Skeletal muscle satellite cell (primary cell): ENCODE data around the gene RUNDC1.

Source experiments
- H3K27me3 ChIP-seq: 2 replicates; pipeline ENCODE4 v1.7.0; 2013; ENCODE audit warnings: low read length; ENCODE audit not compliant: control insufficient read depth, insufficient read depth
- H3K36me3 ChIP-seq: 2 replicates; pipeline ENCODE4 v1.7.0; 2013; ENCODE audit warnings: mild to moderate bottlenecking, control low read depth, low read length; ENCODE audit not compliant: insufficient read depth
- H3K4me1 ChIP-seq: 2 replicates; pipeline ENCODE4 v1.7.0; 2013; ENCODE audit warnings: low read length; ENCODE audit not compliant: control insufficient read depth, insufficient read depth
- H3K4me2 ChIP-seq: 2 replicates; pipeline ENCODE4 v1.7.0; 2013; ENCODE audit warnings: mild to moderate bottlenecking, low read length
- H3K4me3 ChIP-seq: 2 replicates; pipeline ENCODE4 v1.7.0; 2013; ENCODE audit warnings: low read length
- H3K9ac ChIP-seq: 2 replicates; pipeline ENCODE4 v1.7.0; 2013; ENCODE audit warnings: mild to moderate bottlenecking, low read depth, low read length, moderate library complexity
- H3K9me3 ChIP-seq: replicated peaks from 2 replicates; pipeline ENCODE4 v1.7.0; 2013; ENCODE audit warnings: mild to moderate bottlenecking, control low read depth, low read length

RUNDC1 gene

GRCh38 chr17:43014020-43014648 is 33.8 kb downstream of the RUNDC1 start:
- Histone ChIP-seq H3K27me3 (no peaks in the 10 kb centered on the region), H3K9me3 (no peaks in the 10 kb centered on the region), H3K4me1 (peaks cover 10% of the 10 kb centered on the region), H3K4me2 (no peak overlapping the region), H3K9ac (no peak overlapping the region), H3K36me3 (peaks cover 50% of the 10 kb centered on the region), H3K4me3 (no peak overlapping the region)

- Histone ChIP-seq H3K9ac (no peak overlapping the region), H3K4me1 (peaks cover 17% of the 10 kb centered on the region), H3K9me3 (no peaks in the 10 kb centered on the region), H3K36me3 (peaks cover 50% of the 10 kb centered on the region), H3K27me3 (no peaks in the 10 kb centered on the region), H3K4me2 (no peak overlapping the region), H3K4me3 (no peak overlapping the region)
Observed at GRCh38 chr17:43014649-43015542, 34.5 kb downstream of the RUNDC1 start.

- Histone ChIP-seq H3K9me3 (no peaks in the 10 kb centered on the region), H3K4me3 (no peak overlapping the region), H3K9ac (no peak overlapping the region), H3K4me1 (peaks cover 24% of the 10 kb centered on the region), H3K4me2 (no peak overlapping the region), H3K36me3 (peaks cover 50% of the 10 kb centered on the region), H3K27me3 (no peaks in the 10 kb centered on the region)
Observed at GRCh38 chr17:43015579-43015978, 35.2 kb downstream of the RUNDC1 start.

- no peak overlapping the region for H3K4me3 ChIP-seq
- peaks cover 50% of the 10 kb centered on the region for H3K36me3 ChIP-seq
- H3K4me1 ChIP-seq: peaks cover 28% of the 10 kb centered on the region
- no peaks in the 10 kb centered on the region for H3K27me3 ChIP-seq
- H3K4me2 ChIP-seq: no peak overlapping the region
- H3K9me3 ChIP-seq: no peaks in the 10 kb centered on the region
- no peak overlapping the region for H3K9ac ChIP-seq
Observed at GRCh38 chr17:43016216-43016615, 35.9 kb downstream of the RUNDC1 start.

GRCh38 chr17:43018008-43018853 is 37.9 kb downstream of the RUNDC1 start:
- peaks cover 29% of the 10 kb centered on the region for H3K4me1 ChIP-seq
- peaks cover 46% of the 10 kb centered on the region for H3K36me3 ChIP-seq
- no peaks in the 10 kb centered on the region for H3K27me3 ChIP-seq
- H3K9ac ChIP-seq: no peak overlapping the region
- no peak overlapping the region for H3K4me3 ChIP-seq
- peak overlapping the region; percentile 65 for H3K4me2 ChIP-seq
- H3K9me3 ChIP-seq: no peaks in the 10 kb centered on the region

GRCh38 chr17:43018932-43019331 is 38.6 kb downstream of the RUNDC1 start:
- Histone ChIP-seq H3K4me3 (no peak overlapping the region), H3K36me3 (peaks cover 42% of the 10 kb centered on the region), H3K27me3 (no peaks in the 10 kb centered on the region), H3K9me3 (no peaks in the 10 kb centered on the region), H3K4me2 (peak overlapping the region; percentile 65), H3K9ac (no peak overlapping the region), H3K4me1 (peaks cover 29% of the 10 kb centered on the region)

- Histone ChIP-seq H3K9ac (no peak overlapping the region), H3K9me3 (no peaks in the 10 kb centered on the region), H3K36me3 (peaks cover 38% of the 10 kb centered on the region), H3K4me2 (peak overlapping the region; percentile 65), H3K4me3 (peak overlapping the region; percentile 41), H3K4me1 (peaks cover 29% of the 10 kb centered on the region), H3K27me3 (no peaks in the 10 kb centered on the region)
Observed at GRCh38 chr17:43019418-43019817, 39.1 kb downstream of the RUNDC1 start.

GRCh38 chr17:43020030-43020621 is 39.8 kb downstream of the RUNDC1 start:
- Histone ChIP-seq H3K4me2 (peak overlapping the region; percentile 65), H3K4me1 (peaks cover 33% of the 10 kb centered on the region), H3K9me3 (no peaks in the 10 kb centered on the region), H3K9ac (no peak overlapping the region), H3K27me3 (no peaks in the 10 kb centered on the region), H3K36me3 (peaks cover 31% of the 10 kb centered on the region), H3K4me3 (peak overlapping the region; percentile 41)

GRCh38 chr17:43020789-43021740 is 40.7 kb downstream of the RUNDC1 start:
- Histone ChIP-seq H3K36me3 (peaks cover 22% of the 10 kb centered on the region), H3K9ac (peak overlapping the region; percentile 82), H3K27me3 (no peaks in the 10 kb centered on the region), H3K9me3 (no peaks in the 10 kb centered on the region), H3K4me2 (peak overlapping the region; percentile 88), H3K4me3 (peak overlapping the region; percentile 96), H3K4me1 (peaks cover 30% of the 10 kb centered on the region)

GRCh38 chr17:43021741-43022512 is 41.6 kb downstream of the RUNDC1 start, which contains the start of gene VAT1:
Gene VAT1 (minus strand): TSS chr17:43022385. CDS start chr17:43022322, 63 bp downstream.
- peak within 1 kb of the TSS; percentile 88 for H3K4me2 ChIP-seq
- peaks cover 17% of the 10 kb centered on the region for H3K36me3 ChIP-seq
- H3K4me1 ChIP-seq: peaks cover 30% of the 10 kb centered on the region
- H3K9ac ChIP-seq: peak within 1 kb of the TSS; percentile 82
- no peaks in the 10 kb centered on the region for H3K27me3 ChIP-seq
- peak within 1 kb of the TSS; percentile 96 for H3K4me3 ChIP-seq
- no peaks in the 10 kb centered on the region for H3K9me3 ChIP-seq
